Fibroblast of skin of right biceps (primary cell): ENCODE data around the gene KRT13.
A peak's percentile ranks its signal among the peaks of the same experiment; 100 is the strongest.

ENCODE experiments used
- DNase-seq: peaks from one replicate; pipeline ENCODE4 v3.0.0-alpha.2; 2013

The KRT13 gene

DNA sequence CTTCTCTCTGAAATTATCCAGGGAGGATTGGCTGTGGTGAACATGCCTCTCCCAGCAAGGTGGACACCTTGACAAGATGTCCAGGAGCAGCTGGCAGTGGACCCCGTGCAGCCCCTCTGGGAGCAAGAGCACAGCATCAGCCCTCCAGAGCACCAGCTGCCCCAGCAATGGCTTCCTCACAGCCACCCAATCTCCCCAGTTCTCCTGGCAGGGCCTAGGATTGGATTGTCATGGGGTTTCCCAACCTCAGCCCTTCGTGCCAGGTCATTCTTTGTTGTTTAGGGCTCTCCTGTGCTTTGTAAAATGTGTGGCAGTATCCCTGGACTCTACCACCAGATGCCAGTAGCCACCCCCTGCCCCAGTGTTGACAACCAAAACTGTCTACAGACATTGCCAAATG lies 13.9 kb downstream of the KRT13 start:
- no peak for DNase-seq

DNA sequence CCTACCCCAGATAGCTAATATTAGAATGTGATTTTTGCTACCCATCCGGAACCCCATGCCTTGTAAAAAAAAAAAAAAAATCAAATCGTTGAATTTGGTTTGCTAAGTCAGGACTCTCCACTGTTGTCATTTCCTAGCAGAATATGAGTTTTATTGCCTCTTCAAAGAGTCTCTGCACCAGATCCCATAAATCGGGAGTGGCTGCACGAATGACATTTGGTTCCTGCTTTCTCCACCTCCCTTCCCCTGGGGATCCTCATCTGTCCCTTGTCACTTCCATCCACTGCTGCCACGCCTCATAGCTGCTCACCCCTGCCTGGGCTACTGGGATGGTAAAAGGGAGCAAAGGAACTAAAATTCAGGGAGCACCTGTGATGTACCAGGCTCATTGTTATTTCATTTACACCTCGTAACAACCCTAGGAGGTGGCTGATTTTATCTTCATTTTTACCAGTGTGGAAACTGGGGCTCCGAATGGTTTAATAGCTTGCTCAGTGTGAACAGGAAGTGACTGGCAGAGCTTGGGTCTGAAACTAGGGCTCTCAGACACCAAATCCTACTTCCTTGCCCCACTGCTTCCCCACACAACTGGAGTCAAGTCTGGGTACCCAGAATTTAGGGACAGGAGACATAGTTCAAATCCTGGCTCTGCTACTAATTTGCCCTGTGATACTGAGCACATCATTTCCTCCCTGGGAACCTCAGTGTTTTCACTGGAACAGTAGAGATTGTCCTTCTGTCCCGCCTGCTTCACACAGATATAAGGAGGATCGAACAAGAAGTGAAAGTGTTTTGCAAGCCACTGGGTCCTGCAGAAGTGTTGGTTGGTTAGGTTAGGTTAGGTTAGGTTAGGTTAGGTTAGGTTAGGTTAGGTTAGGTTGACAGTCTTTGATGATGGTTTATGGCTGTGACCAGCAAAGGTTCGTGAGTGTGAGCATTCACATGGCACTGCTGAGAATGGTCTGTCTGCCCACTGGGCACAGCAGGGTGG lies 15.1 kb downstream of the KRT13 start:
- no peak for DNase-seq

DNA sequence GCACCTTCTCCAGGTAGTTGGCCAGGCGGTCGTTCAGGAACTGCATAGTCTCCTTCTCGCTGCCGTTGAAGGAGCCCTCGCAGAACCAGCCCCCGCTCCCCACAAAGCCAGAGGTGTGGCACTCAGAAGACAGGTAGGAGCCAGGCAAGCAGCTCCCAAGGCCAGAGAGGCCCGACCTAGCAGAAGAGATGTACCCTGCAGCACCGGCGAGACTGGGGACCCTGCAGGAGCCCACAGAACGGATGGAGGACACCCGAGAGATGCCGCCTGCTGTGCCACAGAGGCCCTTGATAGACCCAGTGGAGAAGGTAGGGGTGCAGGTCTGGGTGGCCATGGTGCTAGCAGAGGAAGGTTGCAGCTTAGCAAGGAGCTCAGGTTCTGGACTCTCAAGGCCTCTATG lies 15.9 kb downstream of the KRT13 start, which contains the start of gene KRT36:
Gene KRT36, minus strand, starts transcription at position 380 of the 400 bp plus-strand sequence. Its CDS starts 46 bp downstream, at position 334.
- no peak for DNase-seq

DNA sequence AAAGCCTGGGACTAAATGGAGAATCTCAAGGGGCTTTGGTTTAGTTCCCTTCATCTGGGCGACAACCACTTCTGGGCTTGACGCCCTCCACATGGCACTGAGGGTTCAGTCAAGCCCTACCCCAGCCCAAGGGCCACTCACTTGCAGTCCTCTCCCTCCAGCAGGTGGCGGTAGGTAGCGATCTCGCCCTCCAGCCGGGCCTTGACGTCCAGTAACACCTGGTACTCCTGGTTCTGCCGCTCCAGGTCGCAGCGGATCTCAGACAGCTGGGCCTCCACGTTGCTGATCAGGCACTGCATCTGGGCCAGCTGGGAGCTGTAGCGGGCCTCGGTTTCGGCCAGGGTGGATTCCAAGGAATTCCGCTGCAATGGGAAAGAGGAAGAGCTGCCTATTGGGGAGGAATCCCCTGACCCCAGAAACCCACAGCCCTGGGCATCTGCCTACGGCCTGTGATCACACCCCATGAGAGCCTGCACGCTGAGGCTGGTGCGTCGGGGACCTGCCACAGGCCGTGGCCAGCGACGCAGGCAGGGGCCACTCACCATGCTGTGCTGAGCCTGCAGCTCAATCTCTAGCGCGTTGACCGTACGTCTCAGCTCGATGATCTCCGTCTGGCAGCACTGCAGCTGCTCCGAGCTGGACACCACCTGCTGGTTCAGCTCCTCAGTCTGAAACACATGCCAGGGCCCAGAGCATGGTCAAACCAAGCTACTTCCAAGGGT lies 18.4 kb downstream of the KRT13 start:
- DNase-seq, result no peak

DNA sequence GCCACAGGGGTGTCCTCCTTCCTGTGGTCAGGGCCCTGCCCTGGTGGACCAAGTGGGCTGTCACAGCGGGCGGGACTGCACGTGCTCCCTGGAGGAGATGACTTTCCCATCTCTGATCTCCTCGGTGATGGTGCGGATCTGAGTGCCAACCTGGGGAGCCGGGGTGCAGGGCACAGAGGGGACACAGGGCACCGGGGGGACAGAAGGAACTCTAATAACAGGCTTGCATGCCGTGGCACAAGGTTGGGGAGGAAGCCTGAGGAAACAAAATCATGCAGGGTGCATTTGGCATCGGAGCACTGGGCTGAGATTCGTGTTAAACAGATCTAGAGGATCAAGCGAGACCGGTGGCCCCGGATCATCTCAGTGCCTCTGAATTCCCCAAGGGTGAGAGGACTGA lies 19.1 kb downstream of the KRT13 start:
- no peak for DNase-seq

DNA sequence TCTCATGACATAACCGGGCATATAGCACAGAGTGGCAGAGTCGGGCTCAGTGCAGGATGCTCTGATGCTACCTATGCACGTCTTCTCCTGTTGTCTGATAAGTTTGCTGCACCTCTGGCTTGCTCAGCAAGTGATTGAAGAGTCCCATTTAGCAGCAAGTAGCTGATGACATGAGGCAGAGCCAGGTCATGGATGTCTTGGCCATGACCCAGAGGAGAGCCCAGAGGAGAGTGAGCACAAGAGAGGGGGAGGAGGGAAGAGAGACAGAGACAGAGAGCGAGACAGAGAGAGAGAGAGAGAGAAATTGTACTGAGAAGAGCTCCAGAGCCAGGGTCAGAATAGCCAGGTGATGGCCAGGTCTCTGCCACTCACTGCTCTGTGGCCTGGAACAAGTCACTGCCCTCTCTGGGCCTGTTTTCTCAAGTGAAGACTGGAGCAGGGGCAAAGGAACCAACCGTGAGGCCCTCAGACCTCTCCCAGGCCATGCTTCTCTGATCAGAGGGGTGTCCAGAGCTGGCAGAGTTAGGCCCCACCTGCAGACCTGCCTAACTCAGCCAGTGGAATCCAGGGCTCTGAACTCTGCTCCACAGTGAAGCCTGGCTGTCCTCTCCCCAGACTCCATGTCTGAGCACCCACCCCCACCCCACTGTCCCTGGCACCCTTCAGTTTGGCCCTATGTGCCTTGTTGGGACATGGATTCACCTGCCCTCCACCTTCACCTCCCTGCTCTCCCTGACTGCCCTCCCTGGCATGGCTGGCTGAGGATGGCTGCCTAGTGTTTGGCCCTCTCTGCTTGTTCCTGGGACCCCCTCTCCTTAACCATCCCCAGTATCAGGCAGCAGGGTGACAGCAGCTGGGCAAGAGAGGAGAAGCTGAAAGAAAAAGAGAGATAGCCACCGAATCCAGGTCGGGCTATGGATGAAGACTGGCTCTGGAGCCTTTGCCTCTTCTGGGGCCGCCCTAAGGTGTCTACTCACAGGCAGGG lies 20.2 kb downstream of the KRT13 start:
- DNase-seq, result no peak

DNA sequence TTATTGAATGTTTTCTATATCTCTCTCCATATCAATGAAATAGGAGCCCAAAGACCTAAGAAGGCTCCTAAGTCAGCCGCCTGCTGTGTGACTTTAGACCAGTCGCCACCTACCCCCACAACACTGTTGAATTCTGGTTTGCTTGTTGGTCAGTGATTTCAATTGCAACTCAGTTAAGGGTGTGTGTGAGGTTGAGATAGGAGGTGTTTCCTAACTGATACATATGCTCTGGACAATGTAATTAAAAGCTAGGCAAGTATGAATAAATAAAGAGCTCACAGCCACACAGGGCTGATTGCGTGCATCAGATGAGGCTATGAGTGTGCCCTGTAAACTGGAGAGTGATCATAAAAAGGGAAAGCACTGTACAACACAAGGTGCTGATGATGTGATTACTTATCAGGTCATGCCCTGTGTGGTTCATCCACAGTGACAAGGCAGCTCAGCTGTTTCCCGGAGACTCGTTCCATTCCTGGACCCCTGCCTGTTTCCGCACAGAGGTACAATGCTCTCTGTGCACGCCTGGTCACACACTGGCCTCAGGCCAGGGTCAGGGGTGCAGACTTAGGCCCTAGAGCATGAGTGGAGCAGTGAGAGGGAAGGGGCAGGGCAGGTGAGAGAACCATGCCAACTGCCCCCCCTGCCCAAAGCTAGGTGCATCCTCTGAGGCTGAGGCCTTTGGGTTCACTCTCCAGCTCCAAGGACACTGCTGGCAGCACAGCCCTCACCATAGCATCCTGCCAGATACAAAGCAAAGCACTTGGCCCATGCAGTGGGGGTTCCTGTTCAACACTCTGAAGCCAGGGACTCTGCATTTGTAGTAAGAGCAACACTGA lies 21.2 kb downstream of the KRT13 start:
- DNase-seq, result no peak

DNA sequence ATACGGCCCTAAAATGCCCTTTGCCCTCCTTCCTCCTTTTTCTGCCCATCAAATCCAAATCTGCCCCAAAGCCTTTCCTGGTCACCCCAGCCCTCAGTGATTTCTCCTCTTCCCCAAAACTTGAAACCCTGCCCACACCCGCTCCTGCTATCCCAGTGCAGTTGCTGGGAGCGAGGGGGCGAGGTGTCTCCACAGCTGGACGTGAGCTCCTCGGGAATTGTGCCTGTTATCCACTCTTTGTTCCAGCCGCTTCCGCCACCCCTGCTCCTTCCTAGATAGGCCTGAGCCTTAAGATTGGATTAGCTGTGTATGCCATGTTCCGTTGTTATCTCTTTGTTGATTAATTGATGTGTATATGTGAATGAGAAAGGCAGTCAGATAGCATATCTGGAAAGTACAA lies 21.9 kb downstream of the KRT13 start:
- no peak for DNase-seq

DNA sequence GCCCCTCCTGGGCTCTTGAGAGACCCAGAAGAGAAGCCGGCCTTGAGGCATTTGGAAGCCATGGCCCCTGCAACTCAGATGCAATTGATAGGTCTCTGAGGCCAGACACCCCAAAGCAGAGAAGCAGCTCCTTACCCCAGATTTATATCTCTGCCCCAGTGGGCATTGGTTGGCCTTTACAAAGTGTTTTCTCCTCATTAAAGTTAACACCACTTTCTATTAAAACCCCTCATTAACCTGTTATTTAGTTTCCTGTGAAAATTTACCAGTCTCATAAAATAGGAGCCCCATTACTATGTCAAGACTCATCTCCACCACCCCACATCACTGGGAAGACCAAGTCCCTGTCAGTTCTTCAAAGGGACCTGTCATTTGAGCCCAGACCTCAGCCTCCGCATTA lies 24.4 kb downstream of the KRT13 start, which contains the start of gene KRT35:
Gene KRT35, minus strand, starts transcription at position 116 of the 400 bp plus-strand sequence. Its CDS starts 54 bp downstream, at position 62.
- no peak for DNase-seq

DNA sequence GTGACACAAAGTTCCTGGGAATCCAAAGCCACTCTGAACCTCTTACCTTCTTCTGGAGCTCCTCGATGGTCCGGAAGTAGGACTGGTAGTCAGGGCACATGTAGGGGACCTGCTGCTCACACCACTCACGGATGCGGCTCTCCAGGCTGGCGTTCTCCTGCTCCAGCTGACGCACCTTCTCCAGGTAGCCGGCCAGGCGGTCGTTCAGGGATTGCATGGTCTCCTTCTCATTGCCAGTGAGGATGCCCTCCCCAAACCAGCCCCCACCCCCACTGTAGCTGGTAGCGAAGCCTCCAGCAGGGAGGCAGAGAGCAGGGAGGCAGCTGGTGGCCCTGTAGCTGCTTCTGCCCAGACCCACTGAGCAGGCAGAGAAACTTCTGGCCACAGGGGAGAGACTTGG lies 24.8 kb downstream of the KRT13 start:
- DNase-seq, result no peak

DNA sequence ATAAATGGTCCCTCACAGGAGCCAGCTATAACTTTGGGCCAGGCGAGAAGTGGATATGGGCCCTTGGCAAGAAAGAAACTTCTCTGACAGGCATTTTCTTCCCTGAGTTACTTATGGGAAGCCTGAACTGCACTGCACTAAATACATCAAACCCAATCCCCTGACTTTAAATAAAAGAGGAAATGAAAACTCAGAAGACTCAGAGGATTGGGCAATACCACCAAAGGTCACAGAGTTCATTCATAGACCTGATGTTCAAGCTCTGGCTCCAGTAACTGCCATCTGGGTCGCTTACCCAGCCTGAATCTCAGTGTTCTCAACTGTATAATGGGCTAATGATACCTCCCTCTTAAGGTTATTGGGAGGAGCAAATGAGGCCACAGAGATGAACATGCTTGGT lies 25.3 kb downstream of the KRT13 start:
- DNase-seq, result no peak

DNA sequence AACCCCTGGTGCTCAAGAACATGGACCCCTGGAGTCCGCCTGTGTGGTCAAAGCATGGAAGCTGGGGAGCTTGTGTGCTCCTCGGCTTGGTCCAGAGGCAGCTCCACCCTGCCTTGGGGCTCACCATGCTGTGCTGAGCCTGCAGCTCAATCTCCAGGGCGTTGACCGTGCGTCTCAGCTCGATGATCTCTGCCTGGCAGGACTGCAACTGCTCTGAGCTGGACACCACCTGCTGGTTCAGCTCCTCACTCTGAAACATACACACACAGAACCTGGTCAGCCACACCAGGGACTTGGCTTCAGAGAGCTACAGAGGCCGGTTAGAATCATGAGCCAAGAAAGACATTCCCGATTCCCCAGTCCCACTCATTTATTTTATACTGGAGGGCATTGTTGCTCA lies 27.2 kb downstream of the KRT13 start:
- no peak for DNase-seq

DNA sequence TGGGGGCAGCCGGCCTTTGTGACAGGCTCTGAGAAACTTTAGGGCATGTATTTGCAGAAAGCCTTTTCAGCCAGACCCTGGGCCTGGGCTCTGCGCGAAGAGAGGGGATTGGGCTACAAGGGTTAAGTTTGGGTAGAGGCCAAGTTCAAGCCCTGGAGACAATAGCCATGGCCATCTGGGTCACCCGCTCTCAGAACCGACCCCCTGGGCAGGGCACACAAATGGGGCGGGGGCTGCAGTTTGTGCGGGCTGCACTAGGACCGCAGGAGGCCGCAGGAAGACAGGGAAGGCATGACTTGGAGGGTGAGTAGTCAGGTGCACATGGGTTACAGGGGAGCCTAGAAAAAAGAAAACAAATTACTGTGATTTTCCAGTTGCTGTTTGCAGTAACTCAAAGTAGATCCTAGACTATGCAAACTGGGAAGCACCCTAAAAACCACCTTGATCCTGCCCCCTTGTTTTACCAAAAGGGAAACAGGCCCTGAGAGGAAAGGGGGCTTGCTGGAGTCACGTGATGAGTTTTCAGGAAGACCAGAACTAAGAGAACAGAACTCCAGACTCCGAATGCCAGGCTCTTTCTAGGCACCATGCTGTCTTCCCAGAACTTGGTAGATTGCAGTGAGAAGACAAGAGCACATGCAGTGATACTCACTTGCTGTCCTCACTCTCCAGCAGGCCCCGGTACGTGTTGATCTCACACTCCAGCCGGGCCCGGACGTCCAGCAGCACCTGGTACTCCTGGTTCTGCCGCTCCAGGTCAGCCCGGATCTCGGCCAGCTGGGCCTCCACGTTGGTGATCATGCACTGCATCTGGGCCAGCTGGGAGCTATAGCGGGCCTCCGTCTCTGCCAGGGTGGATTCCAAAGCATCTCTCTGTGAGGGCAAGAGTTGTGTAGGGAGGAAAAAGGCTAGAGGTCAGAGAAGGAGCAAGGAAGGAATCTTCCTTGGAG lies 28.3 kb downstream of the KRT13 start:
- DNase-seq, result no peak

DNA sequence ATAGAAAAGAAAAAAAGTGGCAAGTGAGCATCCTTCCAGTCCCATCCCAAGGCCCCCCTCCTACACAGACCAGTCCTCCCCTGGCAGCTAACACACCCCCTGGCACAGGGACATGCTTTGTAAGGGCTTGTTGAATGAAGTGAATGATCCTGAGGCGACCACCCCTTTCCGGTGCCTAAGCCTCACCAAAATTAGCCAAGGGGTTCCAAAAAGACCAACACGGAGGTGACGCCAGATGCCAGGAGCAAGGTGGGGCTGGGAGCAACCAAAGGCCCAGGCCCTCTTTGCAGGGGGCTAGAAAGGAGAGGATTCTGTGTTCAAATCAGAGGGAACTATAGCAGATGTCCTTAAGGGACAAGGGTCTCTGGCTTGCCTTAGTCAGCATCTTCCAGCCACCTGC lies 30.0 kb downstream of the KRT13 start:
- no peak for DNase-seq

DNA sequence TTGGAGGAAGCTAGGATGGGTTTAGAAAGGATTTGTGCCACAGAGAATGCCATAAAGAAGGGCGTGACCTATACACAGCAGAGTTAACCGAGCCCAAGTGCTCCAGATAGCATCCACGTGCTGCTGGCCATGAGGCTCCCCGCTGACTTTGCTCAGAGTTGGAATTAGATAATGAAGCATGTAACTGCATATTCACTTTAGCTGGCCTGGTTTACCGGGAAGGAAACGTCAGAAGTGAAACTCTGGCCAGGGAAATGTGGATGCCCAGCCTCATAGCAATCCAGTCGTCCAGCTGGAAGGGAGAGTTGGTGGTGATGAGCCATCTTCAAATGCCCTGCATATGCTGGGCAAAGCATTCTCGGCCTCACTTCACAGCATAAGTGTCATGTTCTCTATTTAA lies 30.5 kb downstream of the KRT13 start:
- no peak for DNase-seq

DNA sequence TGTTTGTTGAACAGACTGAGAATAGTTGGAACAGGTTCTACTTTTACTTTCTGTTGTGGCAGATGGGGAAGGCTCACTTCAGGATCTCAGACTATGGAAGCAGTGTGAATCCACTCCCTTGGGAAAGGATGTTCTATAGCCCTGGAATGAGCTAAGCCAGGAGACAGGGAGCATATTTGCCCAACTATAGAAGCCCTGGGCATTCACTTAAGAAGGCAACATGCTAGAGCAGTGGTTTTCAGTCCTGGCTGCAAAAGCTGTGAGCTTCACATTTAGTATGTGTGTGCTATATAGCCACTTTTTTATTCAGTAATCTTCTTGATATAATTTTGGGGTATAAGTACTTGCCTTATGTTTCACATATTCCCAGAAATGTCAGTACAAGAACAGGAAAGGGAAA lies 37.1 kb downstream of the KRT13 start:
- no peak for DNase-seq

DNA sequence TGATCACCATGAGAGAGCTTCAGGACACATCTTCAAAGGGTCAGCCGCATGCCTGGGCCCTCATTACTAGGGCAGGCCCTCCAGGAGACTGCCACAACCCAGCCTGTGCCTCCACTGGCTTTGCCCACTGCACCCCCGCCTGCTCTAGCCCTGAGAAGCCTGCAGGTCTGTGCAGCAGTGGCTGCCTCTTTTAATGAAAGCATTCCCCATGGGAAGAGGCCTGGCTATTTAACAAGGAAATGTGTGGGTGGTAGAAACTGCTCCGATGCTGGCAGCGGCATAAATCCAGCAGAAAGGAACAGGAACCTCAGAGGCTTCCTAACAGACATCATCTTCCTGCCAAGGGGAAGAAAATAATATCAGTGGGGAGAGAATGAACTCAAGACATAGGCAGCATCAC lies 37.9 kb downstream of the KRT13 start:
- no peak for DNase-seq

DNA sequence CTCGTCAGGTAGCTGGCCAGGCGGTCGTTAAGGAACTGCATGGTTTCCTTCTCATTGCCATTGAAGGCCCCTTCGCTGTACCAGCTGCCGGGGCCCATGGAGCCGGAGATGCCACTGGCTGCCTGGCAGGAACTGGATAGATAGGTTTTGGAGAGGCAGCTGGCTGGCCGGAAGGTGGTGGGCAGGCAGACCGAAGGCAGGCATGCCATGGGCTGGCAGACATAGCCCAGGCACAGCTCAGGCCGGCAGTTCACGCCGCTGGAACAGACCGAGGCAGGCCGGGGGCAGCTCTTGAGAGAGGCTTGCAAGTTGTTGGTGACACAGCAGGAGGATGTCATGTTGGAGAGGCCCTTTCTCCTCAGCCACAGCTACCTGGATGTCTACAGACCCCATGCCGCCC lies 38.4 kb downstream of the KRT13 start, which contains the start of gene KRT32:
Gene KRT32, minus strand, starts transcription at position 399 of the 400 bp plus-strand sequence. Its CDS starts 61 bp downstream, at position 338.
- DNase-seq, result no peak

DNA sequence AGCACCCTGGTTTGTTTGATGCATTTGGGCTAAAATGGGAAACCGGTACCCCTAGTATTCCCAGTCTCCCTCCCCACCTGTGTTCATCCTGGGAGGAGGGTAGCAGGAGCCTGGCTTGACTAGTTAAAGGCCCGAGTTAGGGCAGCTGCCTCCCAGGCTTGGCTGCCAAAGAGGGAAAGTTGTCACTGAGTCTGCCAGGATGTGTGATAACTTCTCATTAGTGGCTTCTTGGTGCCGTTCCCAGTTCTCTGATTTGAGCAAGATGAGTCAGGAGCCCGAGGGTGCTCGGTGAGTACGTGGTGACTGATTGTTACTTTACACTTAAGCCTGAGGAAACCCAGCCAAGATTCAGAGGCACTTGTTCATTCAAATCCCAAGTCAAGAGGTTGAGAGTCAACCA lies 40.7 kb downstream of the KRT13 start:
- DNase-seq, result peak; percentile 96

DNA sequence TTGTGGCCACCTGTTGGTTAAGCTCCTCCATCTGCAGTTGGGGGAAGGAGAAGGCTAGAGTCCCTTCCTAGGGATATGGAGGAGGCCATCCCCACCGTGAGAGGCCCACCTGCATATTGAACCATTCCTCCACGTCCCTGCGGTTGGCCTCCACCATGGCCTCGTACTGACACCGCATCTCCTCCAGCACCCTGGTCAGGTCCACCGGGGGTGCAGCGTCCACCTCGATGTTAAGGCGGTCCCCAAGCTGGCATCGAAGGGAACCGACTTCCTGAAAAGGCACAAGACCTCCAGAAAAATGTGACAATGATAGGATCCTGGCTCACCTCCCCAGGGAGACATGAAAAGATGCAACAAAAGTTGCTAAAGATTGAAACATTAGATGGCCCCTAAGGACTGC lies 41.2 kb downstream of the KRT13 start:
- DNase-seq, result no peak
